Stimulated activated CD8-positive, alpha-beta memory T cell treated with anti-CD3 and anti-CD28 coated beads, Interleukin-4, amount 100 ng/mL, for 1 hour (primary cell): ENCODE measurements around the gene DDX54.

ENCODE experiments used
- DNase-seq, 2 donors: peaks; one replicate each; pipeline ENCODE4 v3.0.0-alpha.2; 2020; ENCODE audit warnings: low read depth in 2 of 2, low spot score in 1 of 2

The DDX54 gene, protein sequence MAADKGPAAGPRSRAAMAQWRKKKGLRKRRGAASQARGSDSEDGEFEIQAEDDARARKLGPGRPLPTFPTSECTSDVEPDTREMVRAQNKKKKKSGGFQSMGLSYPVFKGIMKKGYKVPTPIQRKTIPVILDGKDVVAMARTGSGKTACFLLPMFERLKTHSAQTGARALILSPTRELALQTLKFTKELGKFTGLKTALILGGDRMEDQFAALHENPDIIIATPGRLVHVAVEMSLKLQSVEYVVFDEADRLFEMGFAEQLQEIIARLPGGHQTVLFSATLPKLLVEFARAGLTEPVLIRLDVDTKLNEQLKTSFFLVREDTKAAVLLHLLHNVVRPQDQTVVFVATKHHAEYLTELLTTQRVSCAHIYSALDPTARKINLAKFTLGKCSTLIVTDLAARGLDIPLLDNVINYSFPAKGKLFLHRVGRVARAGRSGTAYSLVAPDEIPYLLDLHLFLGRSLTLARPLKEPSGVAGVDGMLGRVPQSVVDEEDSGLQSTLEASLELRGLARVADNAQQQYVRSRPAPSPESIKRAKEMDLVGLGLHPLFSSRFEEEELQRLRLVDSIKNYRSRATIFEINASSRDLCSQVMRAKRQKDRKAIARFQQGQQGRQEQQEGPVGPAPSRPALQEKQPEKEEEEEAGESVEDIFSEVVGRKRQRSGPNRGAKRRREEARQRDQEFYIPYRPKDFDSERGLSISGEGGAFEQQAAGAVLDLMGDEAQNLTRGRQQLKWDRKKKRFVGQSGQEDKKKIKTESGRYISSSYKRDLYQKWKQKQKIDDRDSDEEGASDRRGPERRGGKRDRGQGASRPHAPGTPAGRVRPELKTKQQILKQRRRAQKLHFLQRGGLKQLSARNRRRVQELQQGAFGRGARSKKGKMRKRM

DNA sequence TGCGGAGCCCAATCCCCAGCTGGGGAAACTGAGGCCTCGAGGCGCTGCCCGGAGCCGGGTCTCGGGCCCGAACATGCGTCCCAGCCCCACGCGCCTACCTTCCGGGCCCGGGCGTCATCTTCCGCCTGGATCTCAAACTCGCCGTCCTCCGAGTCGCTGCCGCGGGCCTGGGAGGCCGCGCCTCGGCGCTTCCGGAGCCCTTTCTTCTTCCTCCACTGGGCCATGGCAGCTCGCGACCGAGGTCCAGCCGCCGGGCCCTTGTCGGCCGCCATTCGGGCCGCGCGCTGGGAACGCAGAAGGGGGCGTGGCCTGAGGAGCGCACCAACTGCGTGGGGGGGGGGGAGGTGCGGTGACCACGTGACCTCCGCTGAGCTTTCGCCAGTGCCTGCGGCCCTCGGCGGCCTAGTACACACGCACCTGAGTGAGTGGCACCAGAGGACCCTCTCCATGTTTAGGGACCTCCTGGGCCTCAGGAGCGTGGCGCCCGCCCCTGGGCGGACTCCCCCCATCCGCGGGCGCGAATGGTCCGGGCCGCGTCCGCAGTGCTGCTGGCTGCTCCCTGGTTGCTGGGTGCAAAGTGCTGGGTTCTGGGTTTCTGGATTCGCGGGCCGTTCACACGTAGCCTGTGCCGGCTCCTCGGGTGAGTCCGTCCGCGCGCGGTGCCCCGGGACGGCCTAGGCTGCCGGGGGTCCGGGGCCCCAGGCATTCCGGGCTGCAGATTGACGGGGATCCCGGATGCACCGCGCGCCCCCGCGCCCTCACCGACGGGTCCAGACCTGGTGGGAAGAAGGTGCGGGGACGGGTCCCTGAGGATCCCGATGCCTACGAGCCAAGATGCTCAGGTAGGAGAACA, at the start of gene DDX54, which contains the start of gene RITA1:
TSS of gene DDX54 (minus strand) at position 299 of the 853 bp plus-strand sequence. CDS start at position 272, 27 bp downstream.
TSS of gene RITA1 (plus strand) at position 542 of the 853 bp plus-strand sequence. CDS start 1,026 bp downstream, outside the sequence.
- peak; percentile 65 to 66 for DNase-seq

- no peak for DNase-seq
Measured at GRCh38 chr12:113234483-113234882, 49.2 kb upstream of the DDX54 start.

DNA sequence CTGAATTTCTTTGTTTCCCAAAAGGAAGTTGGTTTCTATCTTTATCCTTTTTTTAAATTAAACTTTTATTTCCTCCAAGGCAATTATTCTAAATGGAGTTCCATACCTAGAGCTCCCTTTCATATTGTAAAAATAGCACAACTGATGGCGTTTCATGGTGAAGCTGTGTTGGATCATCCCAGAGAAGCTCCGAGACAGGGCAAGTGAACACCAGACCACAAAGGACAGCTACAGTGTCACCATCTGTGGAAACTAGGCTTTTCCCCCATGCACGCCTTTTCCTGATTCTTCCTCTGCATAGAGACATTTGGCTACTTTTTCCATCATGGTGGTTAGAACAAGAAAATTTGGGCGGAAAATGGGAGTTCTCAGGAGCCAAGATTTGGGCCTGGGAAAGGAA, 48.7 kb upstream of the DDX54 start:
- no peak for DNase-seq

GRCh38 chr12:113232840-113233585, 47.7 kb upstream of the DDX54 start:
- DNase-seq: peak in 1 of 2 donors; percentile 54

DNA sequence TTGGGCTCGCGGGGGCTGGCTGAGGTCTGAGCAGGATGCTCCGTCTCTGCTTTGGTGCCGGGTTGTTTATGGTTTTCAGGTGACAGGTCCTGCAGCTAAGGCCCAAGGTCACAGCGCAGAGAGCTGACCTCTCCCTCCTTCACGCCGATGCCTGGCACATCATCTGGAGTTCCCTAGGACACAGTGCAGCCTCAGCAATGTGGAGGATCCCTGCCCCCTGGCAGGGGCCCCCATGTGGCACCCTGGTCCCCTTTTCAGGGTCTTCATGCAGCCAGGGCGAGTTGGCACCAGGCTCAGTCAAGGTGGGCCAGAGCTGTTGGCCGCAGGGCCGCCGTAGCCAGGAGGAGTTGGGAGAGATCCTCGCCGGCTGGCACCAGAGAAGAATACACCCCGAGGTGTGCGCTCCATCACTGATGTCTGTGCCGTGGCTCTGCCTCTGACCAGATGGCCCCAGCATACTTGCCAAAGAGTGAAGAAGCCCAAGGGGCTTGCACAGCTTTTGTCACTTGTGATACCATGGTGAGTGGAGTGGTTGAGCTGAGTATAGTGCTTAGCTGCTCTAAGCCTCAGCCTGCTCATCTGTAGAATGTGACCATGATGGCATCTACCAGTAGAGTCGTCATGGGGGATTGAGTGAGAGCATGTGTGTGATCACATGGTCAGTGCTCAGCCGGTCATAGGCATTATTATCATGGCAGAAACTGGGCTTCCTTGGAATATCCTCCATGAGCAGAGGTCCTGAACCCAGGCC, 47.0 kb upstream of the DDX54 start:
- no peak for DNase-seq

GRCh38 chr12:113231235-113232088, 46.2 kb upstream of the DDX54 start:
- no peak for DNase-seq

GRCh38 chr12:113230315-113231234, 45.3 kb upstream of the DDX54 start:
- DNase-seq: no peak

DNA sequence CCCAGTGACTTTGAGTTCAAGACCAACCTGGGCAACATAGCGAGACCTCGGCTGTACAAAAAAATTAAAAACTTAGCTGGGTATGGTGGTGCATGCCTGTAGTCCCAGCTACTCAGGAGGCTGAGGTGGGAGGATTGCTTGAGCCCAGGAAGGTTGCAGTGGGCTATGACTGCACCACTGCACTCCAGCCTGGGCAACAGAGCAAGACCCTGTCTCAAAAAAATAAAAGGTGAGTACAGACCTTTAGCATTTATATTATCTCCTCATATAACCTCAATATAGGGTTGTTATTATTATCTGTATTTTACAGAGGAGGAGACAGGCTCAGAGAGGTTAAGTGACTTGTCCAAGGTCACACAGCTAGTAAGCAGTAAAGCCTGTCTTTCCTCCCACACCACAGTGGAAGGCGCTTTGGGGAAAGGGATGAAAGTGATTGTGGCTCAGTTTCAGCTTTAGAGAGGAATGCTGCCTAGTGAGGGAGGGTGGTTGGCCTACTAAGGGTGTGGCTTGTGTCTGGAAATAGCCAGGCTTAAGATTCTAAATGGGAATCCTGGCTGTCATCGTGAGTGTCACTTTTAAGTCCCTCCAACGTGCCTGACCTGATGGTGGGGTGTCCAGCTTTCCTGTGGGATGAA, 43.2 kb upstream of the DDX54 start:
- no peak for DNase-seq

- no peak for DNase-seq
Measured at GRCh38 chr12:113227686-113228391, 42.6 kb upstream of the DDX54 start.

DNA sequence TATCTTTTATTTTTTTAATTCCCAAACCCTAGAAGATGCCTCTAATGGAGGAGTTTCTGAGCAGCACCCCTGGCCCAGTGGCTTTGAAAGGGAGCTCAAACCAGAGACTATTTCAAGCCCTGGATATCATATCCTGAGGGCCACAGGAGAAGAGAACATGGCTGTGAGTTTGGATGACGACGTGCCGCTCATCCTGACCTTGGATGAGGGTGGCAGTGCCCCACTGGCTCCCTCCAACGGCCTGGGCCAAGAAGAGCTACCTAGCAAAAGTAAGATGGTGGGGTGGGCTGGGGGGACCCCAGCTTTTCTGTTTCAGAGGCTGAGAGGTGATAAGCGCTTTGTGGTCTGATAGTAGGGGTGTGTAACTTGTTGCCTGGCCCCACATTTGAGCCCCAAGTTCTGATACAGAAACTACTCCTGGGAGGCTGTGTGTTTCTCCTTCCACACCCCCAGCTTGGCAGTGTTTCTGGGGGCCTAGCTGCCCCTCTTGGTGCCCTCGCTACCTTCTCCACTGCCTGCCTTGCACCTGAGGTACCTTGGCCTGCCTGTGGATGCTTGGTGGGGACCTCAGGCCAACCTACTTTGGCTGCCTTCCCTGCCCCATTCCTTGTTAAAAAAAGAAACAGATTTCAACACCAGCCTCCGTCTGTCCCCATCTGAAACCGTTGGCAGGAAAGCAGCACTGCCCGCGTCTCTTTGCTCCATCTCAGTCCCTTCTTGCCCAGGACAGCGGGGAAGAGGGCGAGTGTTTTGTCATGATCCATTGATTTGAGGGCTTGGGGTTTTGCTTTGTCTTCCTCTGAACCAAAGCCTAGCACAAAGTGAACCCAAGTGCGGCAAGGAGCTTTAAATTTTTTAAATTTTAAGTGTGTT, 41.7 kb upstream of the DDX54 start:
- no peak for DNase-seq

GRCh38 chr12:113224955-113225354, 39.7 kb upstream of the DDX54 start:
- DNase-seq: no peak

- DNase-seq: no peak
Measured at GRCh38 chr12:113222730-113223531, 37.7 kb upstream of the DDX54 start.

DNA sequence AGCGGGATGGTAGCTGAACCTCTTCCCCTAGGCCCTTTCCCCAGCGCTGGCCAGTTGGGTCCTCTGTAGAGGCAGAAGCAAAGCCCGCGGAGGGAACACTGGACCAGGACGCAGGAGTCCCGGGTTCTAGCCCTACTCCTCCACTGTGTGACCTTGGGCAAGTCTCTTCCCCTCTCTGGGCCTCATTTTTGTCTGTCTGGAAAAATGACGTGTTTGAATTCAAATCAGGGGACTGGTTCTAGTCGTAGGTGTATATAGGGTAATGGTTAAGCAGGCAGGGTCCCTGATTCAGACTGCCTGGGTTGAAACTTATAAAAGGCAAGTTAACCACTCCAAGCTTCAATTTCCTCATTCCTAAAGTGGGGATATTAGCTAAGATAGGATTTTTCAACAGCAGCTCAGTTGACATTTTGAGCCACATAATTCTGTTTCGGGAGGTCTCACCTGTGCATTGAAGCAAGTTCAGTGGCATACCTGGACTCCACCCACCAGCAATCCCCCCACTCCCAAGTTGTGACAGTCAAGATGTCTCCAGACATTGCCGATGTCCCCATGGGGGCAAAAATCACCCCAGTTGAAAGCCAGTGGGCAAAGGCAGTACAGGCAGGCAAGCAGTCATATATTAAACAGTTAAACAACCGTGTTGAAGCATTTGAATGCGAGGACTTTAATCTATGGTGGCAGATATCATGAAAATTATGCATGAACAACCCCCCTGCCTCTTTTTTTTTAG, 36.9 kb upstream of the DDX54 start:
- DNase-seq: no peak
